C4-2B (cell line): ENCODE data around the gene XPO6.

ENCODE experiments used
- H3K27ac ChIP-seq: fragments of 450-650 bp; 2 replicates; pipeline ENCODE4 v1.5.1; 2017
- ZFX ChIP-seq: fragments of 450-650 bp; IDR thresholded peaks from 2 replicates; pipeline ENCODE4 v1.6.1; 2017
- TF ChIP-seq, protein P1 (sequence below): fragments of 450-650 bp; conservative IDR thresholded peaks from 2 replicates; pipeline ENCODE4 v1.5.1; 2017; ENCODE audit warnings: mild to moderate bottlenecking

XPO6 gene

DNA sequence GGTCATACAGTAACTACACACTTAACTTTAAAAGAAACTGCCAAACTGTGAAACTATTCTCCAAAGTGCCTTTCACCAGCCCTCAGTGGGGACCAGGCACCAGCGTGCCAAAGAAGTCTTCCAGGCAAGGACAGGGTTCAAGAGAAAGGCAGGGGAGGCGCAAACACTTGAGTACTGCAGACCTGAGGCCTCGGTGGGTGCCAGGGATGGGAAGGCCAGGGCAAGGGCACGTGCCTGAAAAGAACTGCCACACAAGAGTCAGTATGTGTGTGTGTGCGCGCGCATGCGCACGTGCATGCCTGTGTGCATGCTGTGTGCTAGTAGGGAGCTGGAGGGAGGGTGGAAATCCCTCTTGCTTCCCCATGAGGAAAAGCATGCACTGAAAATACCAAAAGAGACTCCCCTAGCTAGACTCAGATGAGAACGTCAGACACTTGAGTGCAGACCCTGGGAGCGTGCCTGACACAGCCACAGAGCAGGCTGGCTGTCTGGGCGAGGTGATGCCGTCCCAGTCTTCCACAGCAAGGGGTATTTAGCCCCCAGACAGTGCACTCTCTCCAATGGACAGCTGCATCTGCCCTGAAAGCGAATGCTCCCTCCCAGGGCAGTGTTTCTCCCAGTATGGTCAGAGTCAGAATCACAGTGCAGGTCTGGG lies 108.1 kb downstream of the XPO6 start:
- no peak for TF ChIP-seq ZFX
- TF ChIP-seq, protein P1, sequence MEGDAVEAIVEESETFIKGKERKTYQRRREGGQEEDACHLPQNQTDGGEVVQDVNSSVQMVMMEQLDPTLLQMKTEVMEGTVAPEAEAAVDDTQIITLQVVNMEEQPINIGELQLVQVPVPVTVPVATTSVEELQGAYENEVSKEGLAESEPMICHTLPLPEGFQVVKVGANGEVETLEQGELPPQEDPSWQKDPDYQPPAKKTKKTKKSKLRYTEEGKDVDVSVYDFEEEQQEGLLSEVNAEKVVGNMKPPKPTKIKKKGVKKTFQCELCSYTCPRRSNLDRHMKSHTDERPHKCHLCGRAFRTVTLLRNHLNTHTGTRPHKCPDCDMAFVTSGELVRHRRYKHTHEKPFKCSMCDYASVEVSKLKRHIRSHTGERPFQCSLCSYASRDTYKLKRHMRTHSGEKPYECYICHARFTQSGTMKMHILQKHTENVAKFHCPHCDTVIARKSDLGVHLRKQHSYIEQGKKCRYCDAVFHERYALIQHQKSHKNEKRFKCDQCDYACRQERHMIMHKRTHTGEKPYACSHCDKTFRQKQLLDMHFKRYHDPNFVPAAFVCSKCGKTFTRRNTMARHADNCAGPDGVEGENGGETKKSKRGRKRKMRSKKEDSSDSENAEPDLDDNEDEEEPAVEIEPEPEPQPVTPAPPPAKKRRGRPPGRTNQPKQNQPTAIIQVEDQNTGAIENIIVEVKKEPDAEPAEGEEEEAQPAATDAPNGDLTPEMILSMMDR: no peak
- H3K27ac ChIP-seq: no peak overlapping the region

DNA sequence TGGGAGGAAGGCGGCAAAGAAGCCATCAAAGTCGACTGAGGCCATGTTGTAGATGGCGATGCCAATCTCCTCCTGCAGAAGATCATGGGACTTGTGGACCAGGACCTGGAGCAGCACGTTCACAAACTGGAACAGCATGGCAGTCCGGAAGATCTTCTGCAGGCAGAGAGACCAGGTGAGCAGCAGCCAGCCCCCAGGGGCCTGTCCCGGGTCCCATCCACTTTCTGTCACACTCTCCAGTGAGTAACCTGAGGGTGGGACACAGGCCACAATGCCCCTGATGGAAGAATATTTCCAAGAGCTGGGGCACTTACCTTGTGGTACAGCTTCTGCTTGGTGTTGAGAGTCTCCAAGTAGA lies 110.3 kb downstream of the XPO6 start:
- TF ChIP-seq, protein P1: no peak
- no peak for TF ChIP-seq ZFX
- H3K27ac ChIP-seq: no peak overlapping the region

DNA sequence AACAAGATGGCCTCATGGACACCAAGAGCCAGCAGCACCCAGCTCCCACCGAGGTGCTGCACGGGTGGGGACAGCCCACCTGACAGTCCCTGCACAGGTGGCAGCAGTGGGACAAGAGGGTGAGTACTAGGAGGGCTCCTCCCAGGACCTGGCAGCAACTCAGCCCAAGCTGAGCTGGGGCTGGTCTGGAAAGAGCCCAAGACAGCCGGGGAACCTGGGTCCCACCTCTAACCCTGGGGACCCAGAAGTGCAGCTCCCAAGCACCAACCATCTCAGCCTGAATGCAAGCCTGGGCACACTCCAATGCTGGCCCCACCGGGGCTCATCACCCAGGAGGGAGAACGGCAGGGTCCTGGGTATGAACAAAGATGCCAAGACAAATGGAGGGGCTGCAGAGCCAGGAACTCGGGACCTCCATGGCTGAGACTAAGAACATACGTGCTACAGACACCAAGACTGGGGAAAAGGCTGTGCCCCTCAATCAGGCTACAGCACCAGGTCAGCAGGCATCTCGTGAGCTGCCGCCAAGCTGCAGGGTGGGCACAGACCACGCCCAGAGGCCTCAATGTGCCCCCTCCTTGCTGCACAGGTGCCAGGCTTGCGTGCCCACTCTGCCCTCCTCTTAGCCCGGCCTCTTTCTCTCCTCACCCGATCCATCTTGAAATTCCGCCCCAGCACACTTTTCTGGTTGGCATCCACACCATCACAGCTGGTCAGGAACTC lies 110.8 kb downstream of the XPO6 start:
- H3K27ac ChIP-seq: no peak overlapping the region
- TF ChIP-seq, protein P1: no peak
- TF ChIP-seq ZFX: no peak

DNA sequence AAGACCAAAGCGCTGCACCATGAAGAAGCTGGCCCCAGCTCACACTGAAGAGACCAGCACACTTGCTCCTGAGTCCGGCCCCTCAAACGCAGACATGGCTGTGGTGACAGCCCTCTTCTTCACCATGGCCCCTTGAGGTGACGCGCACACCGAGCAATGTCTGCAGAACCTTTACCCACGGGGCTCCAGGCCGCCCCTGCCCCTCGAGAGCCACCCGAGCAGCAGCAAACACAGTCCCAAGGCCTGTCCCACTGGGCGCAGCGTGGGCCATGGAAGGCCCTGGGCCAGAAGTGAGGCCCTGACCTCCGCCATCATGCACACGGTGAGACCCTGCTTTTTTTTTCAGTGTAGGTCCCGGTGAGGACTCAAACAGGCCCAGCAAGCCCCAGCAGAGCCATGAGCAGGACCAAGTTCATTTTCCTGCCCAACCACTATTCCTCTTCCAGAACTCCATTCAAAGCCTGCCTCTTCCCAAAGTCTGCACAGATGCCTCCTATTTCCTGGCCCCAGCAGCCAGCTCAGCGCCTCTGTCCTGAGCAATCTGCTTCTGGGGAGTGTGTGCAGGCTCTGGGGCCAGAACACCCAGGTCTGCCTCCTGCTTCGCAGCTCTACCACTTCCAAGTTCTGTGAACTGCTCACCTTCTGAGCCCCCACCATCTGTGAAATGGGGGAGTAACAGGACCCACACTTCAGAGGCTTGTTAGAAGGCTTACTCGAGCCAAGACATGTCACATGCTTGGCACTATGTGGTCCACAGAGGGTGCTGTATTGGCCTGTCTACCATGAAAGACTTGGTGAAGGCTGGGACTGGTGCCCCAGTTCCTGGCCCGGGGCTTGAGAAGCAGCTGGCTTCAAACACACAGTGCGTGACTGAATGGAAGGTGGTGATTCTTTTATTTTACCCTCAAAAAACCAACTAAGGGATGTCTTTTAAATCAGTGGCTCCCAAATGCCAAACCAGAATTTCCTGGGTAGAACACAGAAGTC lies 112.5 kb downstream of the XPO6 start:
- TF ChIP-seq ZFX: no peak
- TF ChIP-seq, protein P1: no peak
- no peak overlapping the region for H3K27ac ChIP-seq

DNA sequence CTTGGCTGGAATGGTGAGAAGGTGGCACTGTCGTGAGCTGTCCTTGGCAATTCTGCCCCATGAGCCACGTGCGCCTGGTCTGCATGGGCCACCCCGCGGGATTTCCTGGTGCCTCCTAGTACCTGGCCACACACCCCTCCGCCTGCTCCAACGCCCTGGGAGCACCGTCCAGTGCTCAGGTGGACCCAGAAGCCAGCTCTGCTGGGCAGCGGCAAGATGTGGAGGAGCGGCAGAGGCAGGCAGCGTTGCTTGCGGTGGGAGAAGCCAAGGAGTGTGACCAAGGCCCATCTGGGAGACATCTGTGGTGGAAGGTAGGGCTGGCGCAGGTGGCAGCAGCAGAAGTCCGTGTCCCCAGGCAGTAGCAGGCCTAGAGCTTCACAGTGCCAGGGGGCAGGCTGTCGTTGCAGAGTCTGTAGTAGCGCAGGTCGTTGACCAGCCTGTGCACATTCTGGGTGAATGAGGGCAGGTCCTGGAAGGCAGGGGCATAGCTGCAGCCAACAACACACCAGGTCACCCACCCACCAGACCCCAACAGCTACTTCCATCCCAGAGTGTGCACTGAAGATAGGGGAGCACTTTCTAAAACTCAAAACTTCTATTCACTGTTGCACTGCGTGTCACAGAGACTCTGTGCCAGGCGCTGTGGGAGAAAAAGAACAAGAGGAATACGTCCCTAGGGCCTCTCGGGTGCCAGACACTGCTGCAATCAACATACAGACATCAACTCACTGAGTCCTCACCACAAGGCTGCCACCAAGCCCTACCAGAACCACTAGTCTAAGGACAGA lies 113.4 kb downstream of the XPO6 start:
- TF ChIP-seq, protein P1: no peak
- TF ChIP-seq ZFX: no peak
- no peak overlapping the region for H3K27ac ChIP-seq

DNA sequence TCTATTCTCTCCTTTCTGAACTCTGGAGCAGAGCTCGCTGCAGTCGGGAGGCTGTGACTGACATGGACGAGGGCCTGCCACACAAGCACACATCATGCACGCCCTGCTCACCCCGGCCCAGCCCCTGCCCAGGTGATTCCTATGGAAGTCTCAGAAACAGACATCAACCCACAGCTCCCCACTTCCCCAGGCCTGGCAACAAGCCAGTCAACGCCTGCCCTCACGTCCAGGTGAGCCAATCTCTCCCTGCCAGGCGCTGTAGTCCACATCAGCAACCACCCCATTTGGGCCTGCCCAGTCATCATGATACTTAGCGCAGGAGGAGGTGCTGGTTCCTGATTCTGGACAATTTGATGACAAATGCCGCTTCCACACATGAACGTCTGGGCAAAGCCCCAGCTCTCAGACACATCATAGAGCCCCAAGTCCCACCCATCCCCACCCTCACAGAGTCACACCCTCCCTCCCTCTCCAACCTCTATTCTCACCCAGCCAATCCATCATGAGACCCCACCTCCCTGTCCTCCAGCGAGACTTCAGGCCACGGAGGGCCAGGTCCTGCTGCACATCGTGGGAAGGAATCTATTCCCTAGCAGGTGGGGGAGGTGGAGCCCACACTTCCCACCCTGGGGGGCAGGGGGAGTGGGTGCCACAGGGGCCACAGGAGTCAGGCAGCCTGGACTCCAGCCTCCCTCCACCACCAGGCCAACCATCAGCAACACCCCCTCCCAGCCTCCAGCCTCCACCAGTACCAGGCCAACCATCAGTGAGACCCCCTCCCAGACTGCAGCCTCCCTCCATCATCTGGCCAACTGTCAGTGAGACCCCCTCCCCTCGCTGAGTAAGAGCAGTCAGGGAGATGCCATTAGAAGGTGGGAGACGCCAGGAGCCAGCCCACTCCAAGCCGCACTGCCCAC lies 114.5 kb downstream of the XPO6 start:
- H3K27ac ChIP-seq: no peak overlapping the region
- TF ChIP-seq, protein P1: no peak
- no peak for TF ChIP-seq ZFX
